ENCODE data around the gene COL4A2.

DNA sequence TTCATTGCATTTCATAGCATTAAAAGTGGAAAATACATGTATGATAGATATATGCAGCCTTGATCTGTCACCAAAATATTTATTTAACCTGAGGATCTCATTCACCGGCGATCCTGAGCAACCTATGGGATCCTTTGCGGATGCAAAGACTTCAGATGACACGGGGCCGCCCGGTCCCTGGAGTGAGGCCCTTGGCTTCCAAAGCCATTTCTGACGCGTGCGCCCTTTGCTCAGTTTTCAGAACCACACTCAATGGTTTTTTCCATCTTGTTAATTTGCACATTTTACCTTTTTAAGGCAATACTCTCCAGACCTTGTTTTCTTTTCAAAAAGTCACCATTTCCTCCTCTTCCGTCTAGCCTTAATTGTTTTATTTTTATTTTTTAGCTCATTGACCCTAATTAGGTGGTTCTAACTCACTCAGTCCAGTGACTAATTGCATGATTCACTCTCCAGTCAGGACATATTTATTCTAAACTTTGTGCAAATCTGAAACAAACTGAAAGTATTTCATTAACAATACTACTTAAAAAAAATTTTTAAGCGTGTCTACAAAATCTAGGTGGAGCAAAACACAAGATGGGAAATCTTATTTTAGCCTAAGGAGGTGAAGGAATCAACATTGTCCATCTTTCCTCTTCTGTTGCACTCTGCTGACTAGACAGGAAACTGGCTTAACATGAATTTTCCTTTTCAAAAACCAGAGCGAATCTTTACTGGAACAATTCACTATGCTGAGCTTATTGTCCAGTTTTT lies 48.0 kb upstream of the COL4A2 start:
- TF ChIP-seq YY1 (IDR thresholded peaks at IDR 0.05; ENCODE audit: insufficient read depth, insufficient read length) (no peak), ZNF274 (IDR thresholded peaks at IDR 0.05; ENCODE audit: low read depth, low read length) (no peak)
